IMR-90 (cell line): ENCODE results near the gene HLA-A.

Source experiments
- ELK1 ChIP-seq: fragments of 150-350 bp; IDR thresholded peaks from 2 replicates; pipeline ENCODE4 v1.6.1; 2016; ENCODE audit warnings: low read depth, mild to moderate bottlenecking, low read length, moderate library complexity, borderline replicate concordance
- FOS ChIP-seq: fragments of 150-350 bp; IDR thresholded peaks from 2 replicates; pipeline ENCODE4 v1.6.1; 2016; ENCODE audit warnings: low read depth, low read length
- MAFK ChIP-seq: IDR thresholded peaks from 2 replicates; pipeline ENCODE4 v1.6.1; 2012; ENCODE audit warnings: low read depth, low read length, improper control_type of control experiment
- NFE2L2 ChIP-seq: fragments of 150-350 bp; IDR thresholded peaks from 2 replicates; pipeline ENCODE4 v1.6.1; 2016; ENCODE audit warnings: low read depth, mild to moderate bottlenecking, low read length
- POLR2A ChIP-seq: IDR thresholded peaks from 2 replicates; pipeline ENCODE4 v1.6.1; 2012; ENCODE audit warnings: mild to moderate bottlenecking, low read depth, low read length
- RAD21 ChIP-seq: IDR thresholded peaks from 2 replicates; pipeline ENCODE4 v1.6.1; 2012; ENCODE audit warnings: low read length, improper control_type of control experiment
- RFX5 ChIP-seq: IDR thresholded peaks from 2 replicates; pipeline ENCODE4 v1.8.0; 2012; ENCODE audit warnings: low read depth, mild to moderate bottlenecking, low read length, moderate library complexity
- TF ChIP-seq, protein P1 (sequence below): conservative IDR thresholded peaks from 2 replicates; pipeline ENCODE4 v1.5.1; 2012; ENCODE audit warnings: mild to moderate bottlenecking, low read depth, low read length, improper control_type of control experiment
- TF ChIP-seq, protein P2 (sequence below): fragments of 150-350 bp; IDR thresholded peaks from 2 replicates; pipeline ENCODE4 v1.6.1; 2017; ENCODE audit warnings: mild to moderate bottlenecking, antibody characterized with exemption, low read length, low read depth

DNA sequence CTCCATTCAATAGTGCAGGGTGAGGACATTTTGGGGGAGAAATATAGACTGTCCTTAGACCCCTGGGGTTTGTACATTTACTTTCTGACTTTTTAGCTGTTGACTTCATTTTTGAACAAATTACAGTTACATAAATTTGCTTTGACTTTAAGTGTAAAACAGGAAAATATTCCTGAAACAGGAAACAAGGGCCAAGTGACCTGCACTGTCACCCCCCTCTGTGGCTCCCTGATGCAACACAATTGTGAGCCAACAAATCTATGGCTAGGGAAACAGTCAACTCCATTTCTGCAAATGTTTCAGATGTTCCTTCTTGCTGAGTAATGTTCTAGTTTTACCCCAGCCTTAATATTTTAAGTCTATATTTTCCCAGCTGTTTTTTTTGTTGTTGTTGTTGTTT is 39.8 kb downstream of the HLA-A start:
- no peak for TF ChIP-seq POLR2A
- TF ChIP-seq, protein P1, sequence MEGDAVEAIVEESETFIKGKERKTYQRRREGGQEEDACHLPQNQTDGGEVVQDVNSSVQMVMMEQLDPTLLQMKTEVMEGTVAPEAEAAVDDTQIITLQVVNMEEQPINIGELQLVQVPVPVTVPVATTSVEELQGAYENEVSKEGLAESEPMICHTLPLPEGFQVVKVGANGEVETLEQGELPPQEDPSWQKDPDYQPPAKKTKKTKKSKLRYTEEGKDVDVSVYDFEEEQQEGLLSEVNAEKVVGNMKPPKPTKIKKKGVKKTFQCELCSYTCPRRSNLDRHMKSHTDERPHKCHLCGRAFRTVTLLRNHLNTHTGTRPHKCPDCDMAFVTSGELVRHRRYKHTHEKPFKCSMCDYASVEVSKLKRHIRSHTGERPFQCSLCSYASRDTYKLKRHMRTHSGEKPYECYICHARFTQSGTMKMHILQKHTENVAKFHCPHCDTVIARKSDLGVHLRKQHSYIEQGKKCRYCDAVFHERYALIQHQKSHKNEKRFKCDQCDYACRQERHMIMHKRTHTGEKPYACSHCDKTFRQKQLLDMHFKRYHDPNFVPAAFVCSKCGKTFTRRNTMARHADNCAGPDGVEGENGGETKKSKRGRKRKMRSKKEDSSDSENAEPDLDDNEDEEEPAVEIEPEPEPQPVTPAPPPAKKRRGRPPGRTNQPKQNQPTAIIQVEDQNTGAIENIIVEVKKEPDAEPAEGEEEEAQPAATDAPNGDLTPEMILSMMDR = no peak
- TF ChIP-seq NFE2L2 = no peak
- TF ChIP-seq FOS = no peak
- TF ChIP-seq, protein P2, sequence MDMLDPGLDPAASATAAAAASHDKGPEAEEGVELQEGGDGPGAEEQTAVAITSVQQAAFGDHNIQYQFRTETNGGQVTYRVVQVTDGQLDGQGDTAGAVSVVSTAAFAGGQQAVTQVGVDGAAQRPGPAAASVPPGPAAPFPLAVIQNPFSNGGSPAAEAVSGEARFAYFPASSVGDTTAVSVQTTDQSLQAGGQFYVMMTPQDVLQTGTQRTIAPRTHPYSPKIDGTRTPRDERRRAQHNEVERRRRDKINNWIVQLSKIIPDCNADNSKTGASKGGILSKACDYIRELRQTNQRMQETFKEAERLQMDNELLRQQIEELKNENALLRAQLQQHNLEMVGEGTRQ = no peak
- TF ChIP-seq ELK1 = no peak
- no peak for TF ChIP-seq RAD21
- no peak for TF ChIP-seq MAFK
- TF ChIP-seq RFX5 = no peak
